ENCODE measurements around the gene LUZP2. TPM values are rescaled to one million over a fixed set of nuclear protein-coding genes. Genes with fewer than 3 reads are reported as not detected.

Gene LUZP2
- total RNA-seq, 3 donors from 2014 or later = 0.96 to 5.0 (median 2.9) TPM

- no peaks in the 10 kb centered on the region for H3K9me3 ChIP-seq
- H3K4me3 ChIP-seq = no peak overlapping the region
- no peak for TF ChIP-seq POLR2A (IDR thresholded peaks at IDR 0.05)
- TF ChIP-seq POLR2AphosphoS5 (IDR thresholded peaks at IDR 0.05) = no peak
- no peak for TF ChIP-seq CTCF (IDR thresholded peaks at IDR 0.05)
- no peak for DNase-seq (ENCODE audit: low spot score in 2 of 2)
- no peaks in the 10 kb centered on the region for H3K36me3 ChIP-seq
- no peaks in the 10 kb centered on the region for H3K27me3 ChIP-seq
- H3K4me1 ChIP-seq = no peaks in the 10 kb centered on the region
- intact Hi-C loops (cut with DNase I; ENCODE audit: low total_unique reads) = no loop called here
- H3K27ac ChIP-seq = no peak overlapping the region
Observed at GRCh38 chr11:24709928-24710565, 213.2 kb downstream of the LUZP2 start.

- no peaks in the 10 kb centered on the region for H3K4me1 ChIP-seq
- H3K4me3 ChIP-seq = no peak overlapping the region
- DNase-seq (ENCODE audit: low spot score in 2 of 2) = no peak
- no peaks in the 10 kb centered on the region for H3K27me3 ChIP-seq
- TF ChIP-seq POLR2A (IDR thresholded peaks at IDR 0.05) (no peak), POLR2AphosphoS5 (IDR thresholded peaks at IDR 0.05) (no peak), CTCF (IDR thresholded peaks at IDR 0.05) (no peak)
- H3K27ac ChIP-seq = no peak overlapping the region
- H3K9me3 ChIP-seq = no peaks in the 10 kb centered on the region
- intact Hi-C loops (cut with DNase I; ENCODE audit: low total_unique reads) = no loop called here
- no peaks in the 10 kb centered on the region for H3K36me3 ChIP-seq
Observed at GRCh38 chr11:24714601-24715000, 217.7 kb downstream of the LUZP2 start.

- Histone ChIP-seq H3K27ac (no peak overlapping the region), H3K27me3 (no peaks in the 10 kb centered on the region), H3K9me3 (no peaks in the 10 kb centered on the region), H3K36me3 (no peaks in the 10 kb centered on the region), H3K4me1 (no peaks in the 10 kb centered on the region), H3K4me3 (no peak overlapping the region)
- no peak for DNase-seq (ENCODE audit: low spot score in 2 of 2)
- TF ChIP-seq POLR2A (IDR thresholded peaks at IDR 0.05) (no peak), POLR2AphosphoS5 (IDR thresholded peaks at IDR 0.05) (no peak), CTCF (IDR thresholded peaks at IDR 0.05) (no peak)
- intact Hi-C loops (cut with DNase I; ENCODE audit: low total_unique reads) = no loop called here
Observed at GRCh38 chr11:24716403-24716802, 219.6 kb downstream of the LUZP2 start.

- Histone ChIP-seq H3K36me3 (no peaks in the 10 kb centered on the region), H3K4me1 (no peaks in the 10 kb centered on the region), H3K27ac (no peak overlapping the region), H3K4me3 (no peak overlapping the region), H3K27me3 (no peaks in the 10 kb centered on the region), H3K9me3 (no peaks in the 10 kb centered on the region)
- DNase-seq (ENCODE audit: low spot score in 2 of 2) = no peak
- TF ChIP-seq POLR2A (IDR thresholded peaks at IDR 0.05) = no peak
- TF ChIP-seq POLR2AphosphoS5 (IDR thresholded peaks at IDR 0.05) = no peak
- no peak for TF ChIP-seq CTCF (IDR thresholded peaks at IDR 0.05)
- intact Hi-C loops (cut with DNase I; ENCODE audit: low total_unique reads) = no loop called here
Observed at GRCh38 chr11:24723231-24723630, 226.4 kb downstream of the LUZP2 start.

- H3K4me3 ChIP-seq = no peak overlapping the region
- no peaks in the 10 kb centered on the region for H3K36me3 ChIP-seq
- TF ChIP-seq POLR2AphosphoS5 (IDR thresholded peaks at IDR 0.05) (no peak), POLR2A (IDR thresholded peaks at IDR 0.05) (no peak), CTCF (IDR thresholded peaks at IDR 0.05) (no peak)
- H3K9me3 ChIP-seq = no peaks in the 10 kb centered on the region
- H3K27me3 ChIP-seq = no peaks in the 10 kb centered on the region
- H3K4me1 ChIP-seq = no peaks in the 10 kb centered on the region
- intact Hi-C loops (cut with DNase I; ENCODE audit: low total_unique reads) = no loop called here
- H3K27ac ChIP-seq = no peak overlapping the region
- no peak for DNase-seq (ENCODE audit: low spot score in 2 of 2)
Observed at GRCh38 chr11:24731554-24731953, 234.7 kb downstream of the LUZP2 start.
